H1 (cell line): Measurements from ENCODE around the gene CCNA1. TPM values are rescaled to one million over a fixed set of nuclear protein-coding genes. Genes with fewer than 3 reads are reported as not detected.

ENCODE experiments used
- CTCF ChIA-PET: fragments of 300-600 bp; sonication (Branson Sonifier 250); formaldehyde crosslinking; loops from one replicate; lab custom pipeline; 2021; ENCODE audit not compliant: partially characterized antibody; lab: Charles Lee
- POLR2A ChIA-PET: fragments of 300-600 bp; sonication (Branson Sonifier 250); formaldehyde crosslinking; loops from one replicate; lab custom pipeline; 2021; ENCODE audit warnings: inconsistent platforms; ENCODE audit not compliant: partially characterized antibody; lab: Charles Lee
- DNase-seq, 2 experiments: peaks; one replicate each; pipeline versions ENCODE4 v3.0.0 to v3.0.0-alpha.2; 2010 to 2022; ENCODE audit warnings: low spot score in 2 of 2, low read depth in 1 of 2, mixed read lengths in 1 of 2
- FAIRE-seq: peaks from 2 replicates; lab custom pipeline; 2011; peaks lifted over from hg19 to GRCh38; lab: Jason Lieb, UNC
- H2AFZ ChIP-seq: 2 replicates; pipeline ENCODE4 v1.8.1; 2012; ENCODE audit warnings: low read length, inconsistent platforms
- H2AK5ac ChIP-seq: 2 replicates; pipeline ENCODE4 v1.6.1; 2013; ENCODE audit warnings: low read depth, low read length
- H2BK120ac ChIP-seq: replicated peaks from 2 replicates; pipeline ENCODE3; 2013; ENCODE audit warnings: low read depth, low read length, inconsistent platforms
- H2BK12ac ChIP-seq: 2 replicates; pipeline ENCODE4 v1.6.1; 2013; ENCODE audit warnings: low read depth, low read length
- H2BK15ac ChIP-seq: 2 replicates; pipeline ENCODE4 v1.6.1; 2013; ENCODE audit warnings: low read length
- H2BK20ac ChIP-seq: 2 replicates; pipeline ENCODE4 v1.6.1; 2013; ENCODE audit warnings: low read length
- H2BK5ac ChIP-seq: 2 replicates; pipeline ENCODE4 v1.6.1; 2013; ENCODE audit warnings: low read depth, low read length
- H3K14ac ChIP-seq: 2 replicates; pipeline ENCODE4 v1.6.1; 2013; ENCODE audit warnings: inconsistent platforms; ENCODE audit not compliant: insufficient read length
- H3K18ac ChIP-seq: 2 replicates; pipeline ENCODE4 v1.6.1; 2013; ENCODE audit warnings: low read length; ENCODE audit errors: extremely low read depth
- H3K23ac ChIP-seq: 2 replicates; pipeline ENCODE4 v1.6.1; 2013; ENCODE audit warnings: inconsistent platforms; ENCODE audit not compliant: insufficient read length
- H3K23me2 ChIP-seq: 2 replicates; pipeline ENCODE4 v1.6.1; 2013; ENCODE audit warnings: low read depth, low read length
- H3K27ac ChIP-seq: 2 replicates; pipeline ENCODE4 v1.6.1; 2011; ENCODE audit warnings: low read depth, low read length, inconsistent platforms
- H3K27me3 ChIP-seq, 4 experiments: replicated peaks in 1 of 4; 1 replicate in 1 of 4; 2 replicates in 3 of 4; pipeline versions ENCODE4 v1.6.1 to v1.8.1; 2011 to 2013; ENCODE audit warnings: low read length in 3 of 4, mild to moderate bottlenecking in 3 of 4, inconsistent platforms in 2 of 4, mixed read lengths in 2 of 4, moderate library complexity in 1 of 4; ENCODE audit not compliant: control insufficient read depth in 3 of 4, insufficient read depth in 3 of 4; ENCODE audit errors: extremely low read depth in 1 of 4
- H3K36me3 ChIP-seq, 4 experiments: 2 replicates each; pipeline versions ENCODE4 v1.6.1 to v1.8.1; 2011 to 2013; ENCODE audit warnings: mild to moderate bottlenecking in 4 of 4, low read length in 3 of 4, moderate library complexity in 2 of 4, control low read depth in 1 of 4, inconsistent platforms in 1 of 4; ENCODE audit not compliant: insufficient read depth in 4 of 4, control insufficient read depth in 2 of 4
- H3K4ac ChIP-seq: replicated peaks from 2 replicates; pipeline ENCODE3; 2013; ENCODE audit warnings: low read length, low read depth, mixed read lengths, inconsistent platforms; ENCODE audit not compliant: insufficient read length
- H3K4me1 ChIP-seq, 4 experiments: replicated peaks in 1 of 4; 1 replicate in 1 of 4; 2 replicates in 3 of 4; pipeline versions ENCODE4 v1.6.1 to v1.8.1; 2011 to 2013; ENCODE audit warnings: low read length in 3 of 4, inconsistent platforms in 2 of 4, mixed read lengths in 1 of 4; ENCODE audit not compliant: insufficient read depth in 4 of 4, control insufficient read depth in 3 of 4
- H3K4me2 ChIP-seq, 2 experiments: 2 replicates each; pipeline versions ENCODE4 v1.6.1 to v1.8.1; 2011 to 2013; ENCODE audit warnings: low read depth in 2 of 2, low read length in 2 of 2, control low read depth in 1 of 2, inconsistent platforms in 1 of 2, mild to moderate bottlenecking in 1 of 2; ENCODE audit not compliant: insufficient read depth in 1 of 2
- H3K4me3 ChIP-seq, 4 experiments: fragments of 200-600, 300-600 bp in 1 of 4; sonication (generic), shearing (Covaris generic), sonication (Bioruptor Twin) in 1 of 4; 2 replicates each; pipeline versions ENCODE4 v1.5.1 to v1.8.1; 2011 to 2016; ENCODE audit warnings: low read length in 4 of 4, low read depth in 3 of 4, control low read depth in 2 of 4, inconsistent platforms in 2 of 4, mild to moderate bottlenecking in 2 of 4, mixed read lengths in 1 of 4, moderate library complexity in 1 of 4; ENCODE audit not compliant: insufficient read depth in 2 of 4; ENCODE audit errors: extremely low read depth in 1 of 4
- H3K56ac ChIP-seq: replicated peaks from 2 replicates; pipeline ENCODE3; 2013; ENCODE audit warnings: low read depth, mild to moderate bottlenecking, mixed read lengths, low read length, inconsistent platforms; ENCODE audit not compliant: insufficient read length
- H3K79me1 ChIP-seq: 2 replicates; pipeline ENCODE4 v1.6.1; 2013; ENCODE audit warnings: low read depth, low read length, control low read depth
- H3K79me2 ChIP-seq, 2 experiments: 2 replicates each; pipeline versions ENCODE4 v1.6.1 to v1.8.1; 2012 to 2013; ENCODE audit warnings: low read length in 2 of 2, mild to moderate bottlenecking in 2 of 2, inconsistent platforms in 1 of 2; ENCODE audit not compliant: insufficient read depth in 2 of 2, control insufficient read depth in 1 of 2
- H3K9ac ChIP-seq, 4 experiments: replicated peaks in 1 of 4; 1 replicate in 1 of 4; 2 replicates in 3 of 4; pipeline versions ENCODE4 v1.6.1 to v1.8.1; 2011 to 2013; ENCODE audit warnings: low read depth in 3 of 4, low read length in 3 of 4, control low read depth in 2 of 4, mild to moderate bottlenecking in 2 of 4, moderate library complexity in 2 of 4, inconsistent platforms in 1 of 4; ENCODE audit errors: extremely low read depth in 1 of 4
- H3K9me3 ChIP-seq, 2 experiments: 2 replicates each; pipeline versions ENCODE4 v1.6.1 to v1.8.1; 2012 to 2013; ENCODE audit warnings: mild to moderate bottlenecking in 2 of 2, moderate library complexity in 2 of 2, control low read depth in 1 of 2, inconsistent platforms in 1 of 2, low read depth in 1 of 2, low read length in 1 of 2, mixed read lengths in 1 of 2; ENCODE audit not compliant: insufficient read depth in 2 of 2
- H4K20me1 ChIP-seq, 2 experiments: replicated peaks in 1 of 2; 2 replicates each; pipeline versions ENCODE3 to v1.8.1; 2011 to 2013; ENCODE audit warnings: inconsistent platforms in 2 of 2, low read length in 2 of 2, mild to moderate bottlenecking in 1 of 2; ENCODE audit not compliant: insufficient read depth in 2 of 2, control insufficient read depth in 1 of 2
- H4K5ac ChIP-seq: 2 replicates; pipeline ENCODE4 v1.6.1; 2013; ENCODE audit warnings: low read length, low read depth, mixed read lengths, inconsistent platforms; ENCODE audit not compliant: insufficient read length
- H4K8ac ChIP-seq: 2 replicates; pipeline ENCODE4 v1.8.0; 2013; ENCODE audit warnings: mild to moderate bottlenecking, moderate library complexity, low read length, inconsistent platforms; ENCODE audit not compliant: insufficient read depth; ENCODE audit errors: extremely low read depth
- H4K91ac ChIP-seq: replicated peaks from 2 replicates; pipeline ENCODE3; 2013; ENCODE audit warnings: low read length, mixed read lengths, inconsistent platforms; ENCODE audit not compliant: insufficient read length
- ASH2L ChIP-seq: fragments of 200-600, 300-600 bp; sonication (generic); IDR thresholded peaks from one replicate; pipeline ENCODE4 v1.7.1; 2017; ENCODE audit warnings: low read length
- BCL11A ChIP-seq, 2 experiments: IDR thresholded peaks; one replicate each; pipeline ENCODE4 v1.6.1; 2011; ENCODE audit warnings: low read depth in 2 of 2, low read length in 2 of 2, mild to moderate bottlenecking in 2 of 2
- CBX8 ChIP-seq: fragments of 300-800, 300-1000 bp; sonication (generic); IDR thresholded peaks from 2 replicates; pipeline ENCODE4 v1.7.1; 2016; ENCODE audit warnings: low read depth, low read length, borderline replicate concordance
- FOSL1 ChIP-seq: IDR thresholded peaks from 2 replicates; pipeline ENCODE4 v1.6.1; 2011; ENCODE audit warnings: mild to moderate bottlenecking, low read depth, low read length, moderate library complexity; ENCODE audit not compliant: insufficient read depth
- MAX ChIP-seq: IDR thresholded peaks from 2 replicates; pipeline ENCODE4 v1.6.1; 2012; ENCODE audit warnings: inconsistent platforms
- NANOG ChIP-seq: IDR thresholded peaks from 2 replicates; pipeline ENCODE4 v1.6.1; 2011; ENCODE audit warnings: low read length, low read depth, mild to moderate bottlenecking, inconsistent platforms; ENCODE audit not compliant: insufficient read depth, poor library complexity, severe bottlenecking
- RNF2 ChIP-seq: fragments of 200-900, 300-1000 bp; sonication (generic); IDR thresholded peaks from 2 replicates; pipeline ENCODE4 v1.7.1; 2016; ENCODE audit warnings: borderline replicate concordance, low read depth, mild to moderate bottlenecking, antibody characterized with exemption, low read length; ENCODE audit not compliant: poor library complexity, severe bottlenecking; ENCODE audit errors: missing control alignments
- SRF ChIP-seq: IDR thresholded peaks from 2 replicates; pipeline ENCODE4 v1.6.1; 2011; ENCODE audit warnings: mild to moderate bottlenecking, low read depth, low read length, moderate library complexity
- TBP ChIP-seq: IDR thresholded peaks from 2 replicates; pipeline ENCODE4 v1.6.1; 2011; ENCODE audit warnings: low read depth, low read length, improper control_type of control experiment
- TEAD4 ChIP-seq: IDR thresholded peaks from 2 replicates; pipeline ENCODE4 v1.6.1; 2012; ENCODE audit warnings: low read depth, low read length, inconsistent platforms, mixed read lengths
- WGBS, 2 experiments: shearing (Covaris generic) in 1 of 2; methylation state at CpG; one replicate each; pipeline versions ENCODE4 v1.1.6 to v1.1.7; 2013 to 2015; ENCODE audit warnings: low lambda C conversion rate in 2 of 2, mixed read lengths in 2 of 2, inconsistent platforms in 1 of 2, low coverage in 1 of 2, missing lambda C conversion rate in 1 of 2; ENCODE audit not compliant: insufficient replicate concordance in 2 of 2, insufficient coverage in 1 of 2, insufficient read length in 1 of 2; ENCODE audit errors: extremely low coverage in 1 of 2, missing lambda C conversion rate in 1 of 2; 5-methylcytosine and 5-hydroxymethylcytosine counted together
- polyA plus RNA-seq, 7 experiments: library from polyadenylated mRNA; depleted of rRNA in 3 of 7; stranded (reverse) in 5 of 7; unstranded in 2 of 7; fragments of >200 nt in 5 of 7; fragments of 200-250 nt in 2 of 7; gene quantifications; 1 replicate in 5 of 7; 2 replicates in 1 of 7; 4 replicates in 1 of 7; pipeline versions ENCODE4 v1.2.1 to v1.2.3, GENCODE V29; 2011 to 2013; ENCODE audit warnings: missing spikeins in 2 of 7, mixed read lengths in 2 of 7
- total RNA-seq: library from RNA; stranded (reverse); fragmentation: NEBNext Ultra II Directional; extraction: Animal tissue kit (Norgen Biotek cat#: 25700); gene quantifications from 2 replicates; pipeline ENCODE4 v1.2.1, GENCODE V29; 2021

CCNA1 gene
- total and polyA plus RNA-seq, 2 of the 8 experiments (the other 6 are each of a cell fraction or from before 2014, with no cell fraction given): 2.2 to 4.1 TPM

GRCh38 chr13:36413161-36413560, 19.1 kb upstream of the CCNA1 start:
- H3K4me1 ChIP-seq: no peaks in the 10 kb centered on the region
- no peaks in the 10 kb centered on the region for H3K27me3 ChIP-seq
- H2BK120ac ChIP-seq: no peak overlapping the region
- CTCF ChIA-PET: no interaction called here
- no peaks in the 10 kb centered on the region for H3K9me3 ChIP-seq
- H3K9ac ChIP-seq: no peak overlapping the region
- H4K91ac ChIP-seq: no peak overlapping the region
- H2AK5ac ChIP-seq: no peak overlapping the region
- no peaks in the 10 kb centered on the region for H3K36me3 ChIP-seq
- H3K79me2 ChIP-seq: no peaks in the 10 kb centered on the region
- POLR2A ChIA-PET: no interaction called here
- no peak for TF ChIP-seq RNF2
- no peak for TF ChIP-seq NANOG
- TF ChIP-seq TBP: no peak
- no peak for TF ChIP-seq BCL11A (IDR thresholded peaks at IDR 0.05; ENCODE audit: low read depth in 2 of 2, low read length in 2 of 2)
- TF ChIP-seq FOSL1: no peak
- no peak for TF ChIP-seq ASH2L
- TF ChIP-seq TEAD4: no peak
- no peak for TF ChIP-seq MAX
- no peak for TF ChIP-seq CBX8
- TF ChIP-seq SRF: no peak
- TF ChIP-seq, all 59 proteins: peak for 0
- FAIRE-seq: no peak
- Histone ChIP-seq H3K4ac (no peak overlapping the region), H4K5ac (no peak overlapping the region), H2BK15ac (no peak overlapping the region), H3K23me2 (no peaks in the 10 kb centered on the region), H4K20me1 (no peaks in the 10 kb centered on the region), H3K27ac (no peak overlapping the region), H3K14ac (no peak overlapping the region), H3K56ac (no peak overlapping the region), H3K4me3 (no peak overlapping the region), H2AFZ (no peak overlapping the region), H2BK5ac (no peak overlapping the region), H2BK12ac (no peak overlapping the region), H3K23ac (no peak overlapping the region), H4K8ac (no peak overlapping the region), H3K18ac (no peak overlapping the region), H2BK20ac (no peak overlapping the region), H3K4me2 (no peak overlapping the region), H3K79me1 (no peaks in the 10 kb centered on the region)
- WGBS, 2 experiments: 85% methylated on average over 1 of the region's 1 CpG; no CpG with 5 or more reads in 1 of the 2 experiments
- no peak for DNase-seq
